ENCODE results near the gene C8A.

C8A gene

DNA sequence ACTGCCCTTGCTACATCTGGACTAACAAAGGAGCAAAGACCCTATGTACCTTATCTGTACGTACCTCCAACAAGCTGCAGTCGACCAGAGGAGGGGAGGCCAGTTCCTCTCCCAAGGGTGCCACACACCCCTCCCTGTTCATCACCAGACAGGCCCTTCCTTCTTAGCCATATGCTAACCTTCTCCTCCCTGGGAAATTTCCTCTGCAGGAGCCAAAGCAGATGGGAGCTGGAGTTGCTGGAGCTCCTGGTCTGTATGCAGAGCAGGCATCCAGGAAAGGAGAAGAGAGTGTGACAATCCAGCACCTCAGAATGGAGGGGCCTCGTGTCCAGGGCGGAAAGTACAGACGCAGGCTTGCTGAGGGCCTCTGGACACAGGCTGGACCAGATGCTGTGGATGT is 62.8 kb downstream of the C8A start:
- TF ChIP-seq ZNF274 (IDR thresholded peaks at IDR 0.05; ENCODE audit: low read depth, low read length), result no peak
- H3K4me3 ChIP-seq (ENCODE audit: low read length), result no peak overlapping the region

DNA sequence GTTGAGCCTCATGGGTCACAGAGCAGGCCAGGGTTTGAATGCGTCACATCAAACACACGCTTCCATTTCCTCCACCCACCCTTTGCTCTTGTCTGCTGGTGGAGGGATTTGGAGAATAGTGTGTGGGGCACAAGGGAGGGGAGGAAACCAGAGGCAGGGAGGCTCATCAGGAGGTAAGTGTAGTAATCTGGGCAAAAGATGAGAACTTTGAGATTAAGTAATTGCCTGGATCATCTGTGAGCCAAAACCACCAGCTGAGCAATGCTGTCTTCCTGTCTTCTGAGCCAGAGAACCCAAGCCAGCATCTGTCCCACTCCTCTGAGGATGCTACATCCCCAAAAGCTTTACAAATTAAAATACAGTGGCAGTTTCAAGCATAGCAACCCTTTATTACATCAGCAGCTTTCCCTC is 66.0 kb downstream of the C8A start:
- H3K4me3 ChIP-seq (ENCODE audit: low read length), result no peak overlapping the region
- no peak for TF ChIP-seq ZNF274 (IDR thresholded peaks at IDR 0.05; ENCODE audit: low read depth, low read length)

DNA sequence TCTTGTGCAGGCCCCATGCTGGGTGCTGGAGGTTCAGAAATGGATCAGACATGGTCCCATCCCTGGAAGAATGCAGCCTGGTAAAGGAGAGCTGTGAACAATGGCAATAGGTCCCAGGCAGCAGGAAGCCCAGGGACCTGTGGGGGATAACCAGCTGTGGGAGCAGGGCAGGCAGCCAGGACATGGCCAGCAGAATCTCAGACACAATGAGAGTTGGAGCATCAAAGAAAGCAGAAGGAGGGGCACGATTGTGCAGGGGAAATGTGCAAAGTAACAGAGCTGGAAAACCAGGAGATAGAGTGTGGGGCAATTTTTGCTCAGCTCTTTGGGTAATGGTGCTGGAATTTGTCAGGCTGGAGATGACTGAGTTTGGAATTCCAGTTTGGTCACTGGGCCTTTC is 66.9 kb downstream of the C8A start:
- TF ChIP-seq ZNF274 (IDR thresholded peaks at IDR 0.05; ENCODE audit: low read depth, low read length), result no peak
- no peak overlapping the region for H3K4me3 ChIP-seq (ENCODE audit: low read length)

DNA sequence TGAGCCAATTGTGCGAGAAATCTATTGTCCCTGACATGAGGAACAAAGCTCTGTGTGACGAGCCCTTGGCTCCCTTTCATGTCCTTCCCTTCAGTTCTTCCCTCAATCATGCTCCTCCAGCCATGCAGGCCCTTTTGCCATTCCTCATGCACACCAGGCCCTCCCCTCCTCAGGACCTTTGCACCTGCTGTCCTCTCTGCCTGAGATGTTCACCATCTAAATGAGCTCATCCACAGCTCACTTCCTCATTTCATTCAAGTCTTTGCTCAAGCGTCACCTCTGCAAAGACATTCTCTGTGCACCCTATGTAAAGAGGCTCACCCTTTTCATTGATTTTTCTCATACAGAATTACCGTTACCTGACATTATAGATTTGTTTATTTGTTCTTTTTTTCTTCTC is 67.5 kb downstream of the C8A start:
- no peak for TF ChIP-seq ZNF274 (IDR thresholded peaks at IDR 0.05; ENCODE audit: low read depth, low read length)
- H3K4me3 ChIP-seq (ENCODE audit: low read length), result no peak overlapping the region

DNA sequence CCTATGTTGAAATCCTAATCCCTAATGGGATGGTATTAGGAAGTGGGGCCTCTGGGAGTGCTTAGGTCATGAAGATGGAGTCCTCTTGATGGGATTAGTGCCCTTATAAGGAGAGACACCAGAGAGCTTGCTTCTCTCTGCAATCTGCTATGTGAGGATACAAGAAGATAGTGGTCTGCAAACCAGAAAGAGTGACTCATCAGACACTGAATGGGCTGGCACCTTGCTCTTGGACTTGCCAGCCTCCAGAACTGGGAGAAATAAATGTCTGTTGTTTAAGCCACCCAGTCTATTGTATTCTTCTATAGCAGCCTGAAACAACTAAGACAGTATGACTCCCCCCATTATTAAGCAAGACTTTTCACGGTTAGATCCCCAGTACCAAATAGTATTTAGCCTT is 67.9 kb downstream of the C8A start:
- no peak overlapping the region for H3K4me3 ChIP-seq (ENCODE audit: low read length)
- no peak for TF ChIP-seq ZNF274 (IDR thresholded peaks at IDR 0.05; ENCODE audit: low read depth, low read length)

DNA sequence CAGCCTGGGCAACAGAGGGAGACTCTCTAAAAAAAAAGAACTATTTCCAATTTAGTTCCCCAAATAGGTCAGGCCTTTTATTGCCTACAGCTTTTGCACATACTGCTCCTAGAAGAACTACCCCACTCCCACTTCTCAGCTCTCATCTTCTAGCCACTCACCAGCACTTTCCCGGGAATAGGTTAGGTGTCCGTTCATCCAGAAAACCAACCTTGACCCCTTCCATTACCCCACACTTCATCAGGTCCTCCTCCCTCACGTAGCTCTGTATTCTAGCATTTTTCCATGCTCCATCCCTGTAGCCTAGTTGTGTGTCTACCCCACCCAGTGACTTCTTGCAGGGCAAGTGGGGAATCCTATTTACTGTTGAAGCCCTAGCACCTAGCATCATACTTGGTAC is 68.6 kb downstream of the C8A start:
- TF ChIP-seq ZNF274 (IDR thresholded peaks at IDR 0.05; ENCODE audit: low read depth, low read length), result no peak

DNA sequence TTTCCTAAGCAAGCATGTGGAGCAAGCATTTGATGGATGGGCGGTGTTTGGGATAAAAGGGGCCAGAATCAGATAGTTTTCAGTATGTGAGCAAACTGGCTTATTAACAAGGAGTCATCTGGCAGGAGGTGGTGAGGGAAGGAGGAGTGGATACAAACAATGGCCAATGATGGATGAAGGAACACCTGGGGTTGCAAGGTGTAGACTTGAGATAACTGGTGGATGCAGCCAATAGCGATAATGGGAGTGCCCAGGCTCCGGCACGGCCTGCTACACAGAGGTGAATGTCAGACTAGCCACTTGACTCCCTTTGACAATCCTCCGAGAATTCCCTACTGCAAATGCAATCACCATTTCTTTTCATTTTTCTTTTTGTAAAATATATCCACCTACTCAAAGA is 69.5 kb downstream of the C8A start:
- TF ChIP-seq ZNF274 (IDR thresholded peaks at IDR 0.05; ENCODE audit: low read depth, low read length), result no peak
- no peak overlapping the region for H3K4me3 ChIP-seq (ENCODE audit: low read length)

More for the DNA sequence above, 68.6 kb downstream of the C8A start:
- no peak overlapping the region for H3K4me3 ChIP-seq (ENCODE audit: low read length)

DNA sequence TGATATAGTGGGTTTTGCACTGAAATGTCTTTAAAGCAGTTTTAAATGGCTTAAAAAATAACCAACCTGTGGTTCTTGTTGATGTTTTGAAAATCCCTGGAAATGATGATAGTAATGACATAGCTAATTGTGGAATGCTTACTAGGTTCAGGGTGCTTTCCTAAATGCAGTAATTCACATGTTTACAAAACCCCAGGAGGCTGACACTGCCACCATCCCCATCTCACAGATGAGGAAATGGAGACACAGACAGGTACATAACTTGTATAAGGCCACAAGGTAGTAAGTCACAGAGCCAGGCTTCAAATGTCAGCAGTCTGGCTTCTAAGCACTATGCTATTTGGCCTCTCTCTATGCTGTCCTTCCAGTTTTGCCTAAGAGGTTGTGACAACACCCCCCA is 70.6 kb downstream of the C8A start:
- no peak for TF ChIP-seq ZNF274 (IDR thresholded peaks at IDR 0.05; ENCODE audit: low read depth, low read length)
- H3K4me3 ChIP-seq (ENCODE audit: low read length), result no peak overlapping the region

DNA sequence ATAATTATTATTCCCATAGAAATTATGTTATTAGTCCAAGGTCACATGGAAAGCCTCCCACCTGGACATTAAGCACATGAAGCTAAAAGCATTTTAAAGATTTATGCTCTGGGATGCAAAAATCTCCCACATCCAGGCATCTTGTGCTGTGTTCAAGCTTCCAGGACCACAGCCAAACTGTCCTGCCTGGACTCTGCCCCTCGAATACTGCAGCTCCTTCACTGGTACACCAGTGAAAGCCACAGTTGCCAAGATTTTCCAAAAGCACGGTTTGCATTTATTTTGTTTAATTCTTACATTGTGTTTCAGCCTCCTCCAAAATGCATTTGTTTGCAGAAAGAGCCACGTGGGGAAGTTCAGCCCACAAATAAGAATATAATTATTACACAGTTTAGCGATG is 72.6 kb downstream of the C8A start:
- no peak overlapping the region for H3K4me3 ChIP-seq (ENCODE audit: low read length)
- TF ChIP-seq ZNF274 (IDR thresholded peaks at IDR 0.05; ENCODE audit: low read depth, low read length), result no peak

DNA sequence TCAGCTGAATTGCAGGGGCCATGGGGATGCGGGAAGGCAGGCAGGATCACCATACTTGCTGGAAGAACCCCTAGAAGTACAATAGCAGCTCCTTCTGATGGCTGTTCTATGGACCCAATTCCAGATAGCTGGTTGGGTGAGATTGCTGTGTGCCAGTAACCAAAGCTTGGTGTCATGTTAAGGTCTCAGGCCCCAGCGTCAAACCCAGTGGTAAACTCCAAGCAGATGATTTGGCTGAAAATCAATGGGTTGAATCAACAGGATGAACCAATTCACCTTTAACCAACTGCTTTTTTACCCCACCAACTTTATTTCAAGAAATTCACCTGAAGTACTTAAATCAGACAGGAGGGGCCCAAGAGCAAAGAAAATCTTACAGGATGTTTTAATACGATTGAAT is 73.4 kb downstream of the C8A start:
- TF ChIP-seq ZNF274 (IDR thresholded peaks at IDR 0.05; ENCODE audit: low read depth, low read length), result no peak
- H3K4me3 ChIP-seq (ENCODE audit: low read length), result no peak overlapping the region

DNA sequence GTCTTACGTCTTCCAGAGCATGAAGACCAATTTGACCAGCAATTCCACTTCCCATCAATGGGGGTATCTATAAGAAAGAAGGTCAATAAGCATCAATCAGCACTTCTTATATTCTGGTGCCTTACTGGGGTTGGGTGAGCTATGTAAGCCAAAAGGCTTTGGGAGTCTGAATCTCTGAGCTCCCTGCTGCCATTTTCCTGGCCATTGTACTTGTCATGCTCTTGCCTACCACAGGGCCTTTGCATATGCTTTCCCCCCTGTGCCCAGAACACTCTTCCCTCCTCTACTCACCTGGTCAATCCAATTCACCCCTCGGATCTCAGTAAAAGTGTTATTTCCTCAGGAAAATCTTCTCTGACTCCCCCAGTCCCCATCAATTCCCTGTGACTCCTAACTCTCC is 74.9 kb downstream of the C8A start:
- no peak overlapping the region for H3K4me3 ChIP-seq (ENCODE audit: low read length)
- no peak for TF ChIP-seq ZNF274 (IDR thresholded peaks at IDR 0.05; ENCODE audit: low read depth, low read length)

DNA sequence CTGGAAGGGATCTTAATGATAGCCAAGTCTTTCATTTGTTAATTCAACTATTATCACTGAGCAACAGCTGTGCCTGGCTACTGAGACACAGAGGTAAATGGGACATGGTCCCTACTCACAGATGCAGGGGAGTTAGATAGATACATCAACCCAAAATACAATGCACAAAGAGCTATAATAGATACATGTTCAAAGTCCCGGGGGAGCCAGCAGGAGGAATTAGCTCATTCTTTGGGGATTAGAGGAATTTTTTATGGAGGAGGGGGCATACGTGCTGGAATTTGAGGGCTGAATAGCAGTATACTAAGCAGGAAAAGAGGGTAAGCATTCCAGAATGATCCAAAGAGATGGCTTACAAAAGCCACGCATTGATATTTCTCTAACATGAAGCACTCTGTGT is 76.6 kb downstream of the C8A start:
- no peak for TF ChIP-seq ZNF274 (IDR thresholded peaks at IDR 0.05; ENCODE audit: low read depth, low read length)
- no peak overlapping the region for H3K4me3 ChIP-seq (ENCODE audit: low read length)

DNA sequence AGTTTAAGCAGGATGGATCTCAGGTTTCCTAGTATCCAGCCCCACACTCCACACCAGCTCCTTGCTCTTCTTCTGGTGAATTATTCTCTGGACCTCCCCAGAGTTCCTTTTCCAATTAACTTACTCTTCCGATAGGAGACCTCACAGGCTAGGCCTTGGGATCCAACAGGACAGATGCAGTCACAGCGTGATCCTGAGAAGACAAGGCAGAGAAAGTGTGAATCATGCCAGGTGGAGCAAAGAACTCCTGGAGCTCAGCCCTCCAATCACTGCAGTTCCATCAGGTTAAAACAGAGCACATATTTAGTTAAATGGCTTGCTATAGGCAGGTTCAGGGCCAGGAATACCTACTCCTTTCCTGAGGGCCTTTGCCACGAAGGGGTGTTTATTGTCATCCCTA is 77.1 kb downstream of the C8A start:
- no peak for TF ChIP-seq ZNF274 (IDR thresholded peaks at IDR 0.05; ENCODE audit: low read depth, low read length)
- H3K4me3 ChIP-seq (ENCODE audit: low read length), result no peak overlapping the region

DNA sequence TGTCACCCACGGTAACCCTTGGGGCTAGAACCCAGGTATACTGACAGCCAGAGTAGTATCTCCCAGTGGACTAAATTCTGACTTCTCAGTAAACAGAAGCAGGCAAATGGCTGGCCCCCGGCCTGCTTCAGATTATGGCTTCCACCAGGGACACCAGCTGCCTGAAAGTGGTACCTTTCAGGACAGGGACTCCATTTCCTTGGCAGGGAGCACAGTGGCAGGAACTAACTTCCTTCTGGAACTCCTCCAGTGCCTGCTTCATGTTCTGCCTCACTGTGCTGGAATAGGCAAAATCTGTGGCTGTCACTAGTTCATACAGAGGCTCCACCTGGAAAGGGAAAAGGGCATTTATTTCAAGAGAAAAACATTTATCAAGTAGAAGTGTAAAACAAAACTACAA is 78.6 kb downstream of the C8A start:
- TF ChIP-seq ZNF274 (IDR thresholded peaks at IDR 0.05; ENCODE audit: low read depth, low read length), result no peak
- H3K4me3 ChIP-seq (ENCODE audit: low read length), result no peak overlapping the region

DNA sequence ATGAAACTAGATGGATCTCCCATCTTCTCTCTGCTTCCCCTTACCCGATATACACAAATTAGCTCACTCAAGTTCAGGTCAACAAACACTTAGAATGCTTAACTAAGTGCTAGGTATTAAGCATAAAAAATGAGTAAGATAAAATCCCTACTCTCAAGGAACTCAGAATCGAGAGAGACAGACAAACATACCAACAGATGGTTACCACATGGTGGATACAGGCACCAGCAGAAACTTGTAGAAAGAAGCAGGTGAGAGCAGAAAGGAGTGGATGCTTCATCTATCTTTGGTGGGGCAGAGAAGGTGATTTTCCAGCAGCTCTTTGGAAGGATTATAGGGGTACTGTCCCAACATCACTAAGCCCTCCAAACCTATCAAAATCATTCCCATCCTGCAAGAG is 79.0 kb downstream of the C8A start:
- no peak overlapping the region for H3K4me3 ChIP-seq (ENCODE audit: low read length)
- TF ChIP-seq ZNF274 (IDR thresholded peaks at IDR 0.05; ENCODE audit: low read depth, low read length), result no peak

DNA sequence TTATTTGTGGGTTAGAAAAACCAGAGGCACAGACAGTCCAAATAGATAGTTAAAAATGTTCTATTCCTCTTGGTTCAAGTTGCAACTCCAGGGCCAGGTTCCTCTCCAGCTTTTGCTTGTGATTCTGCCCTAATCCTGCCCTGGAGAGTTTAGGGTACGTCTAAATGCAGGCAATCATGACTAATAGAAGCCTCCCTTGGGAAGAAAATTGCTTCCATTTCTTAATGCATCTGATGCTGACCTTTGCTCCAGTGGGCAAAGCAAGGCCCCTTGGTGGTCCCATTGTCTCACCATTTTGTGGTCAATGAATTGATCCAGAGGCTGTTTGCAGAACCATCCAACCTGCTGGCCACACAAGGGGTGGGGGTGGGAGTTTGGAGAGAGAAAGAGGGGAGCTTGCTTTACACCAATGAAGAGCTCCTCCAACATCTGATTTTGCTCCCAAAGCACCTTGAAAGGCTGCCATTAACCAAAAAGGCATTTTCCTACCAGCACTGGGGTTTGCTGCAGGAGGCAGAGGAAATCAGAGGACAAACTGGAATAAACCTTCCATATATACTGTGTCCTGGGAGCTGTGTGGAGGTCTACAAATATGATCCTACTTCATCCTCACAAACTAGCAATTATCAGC is 79.9 kb downstream of the C8A start:
- no peak overlapping the region for H3K4me3 ChIP-seq (ENCODE audit: low read length)
- no peak for TF ChIP-seq ZNF274 (IDR thresholded peaks at IDR 0.05; ENCODE audit: low read depth, low read length)

Data from GM08714 (cell line).